T-helper 17 cell (primary cell): ENCODE measurements around the gene ANKRD40. TPM values are rescaled to one million over a fixed set of nuclear protein-coding genes. Genes with fewer than 3 reads are reported as not detected.
"Not testable (repeated sequence)": the region's sequence is repeated elsewhere in the genome, so short reads cannot be mapped to it uniquely, and the experiment has no call there.

Experiments used
- ATAC-seq: fragments of 150-1000 bp; cut with Tn5 transposase; 2 replicates; pipeline ENCODE4 v1.10.0; 2021; ENCODE audit warnings: mild to moderate bottlenecking, moderate library complexity
- DNase-seq, 3 donors: peaks; one replicate each; pipeline versions ENCODE4 v3.0.0 to v3.0.0-alpha.2; 2020 to 2021
- H3K9me3 ChIP-seq: one replicate; pipeline ENCODE4 v1.7.0; 2013; ENCODE audit warnings: low read length, mild to moderate bottlenecking; ENCODE audit not compliant: control insufficient read depth, poor library complexity, severe bottlenecking
- H3K27ac Mint-ChIP-seq: one replicate; pipeline ENCODE4 v1.8.0; 2022; ENCODE audit warnings: mild to moderate bottlenecking, moderate library complexity, mixed read lengths
- H3K27me3 Mint-ChIP-seq: one replicate; pipeline ENCODE4 v1.8.0; 2022; ENCODE audit warnings: mixed read lengths
- H3K36me3 Mint-ChIP-seq: one replicate; pipeline ENCODE4 v1.8.0; 2022; ENCODE audit warnings: low read depth, mixed read lengths
- H3K4me1 Mint-ChIP-seq: one replicate; pipeline ENCODE4 v1.8.0; 2022; ENCODE audit warnings: mild to moderate bottlenecking, mixed read lengths
- H3K4me3 Mint-ChIP-seq: one replicate; pipeline ENCODE4 v1.8.0; 2022; ENCODE audit warnings: mild to moderate bottlenecking, moderate library complexity, mixed read lengths
- total RNA-seq, 4 donors: library from RNA in 2 of 4; stranded (reverse) in 2 of 4; gene quantifications; one replicate each; pipeline ENCODE4 v1.2.3 and lab custom pipeline; 2022 to 2026

Gene ANKRD40
- total RNA-seq: 10 to 100 TPM; 24.3 to 25.6 TPM
- 45.9 to 80.3 reads per million in 2 donors for total RNA-seq (lab: John Stamatoyannopoulos, UW)

DNA sequence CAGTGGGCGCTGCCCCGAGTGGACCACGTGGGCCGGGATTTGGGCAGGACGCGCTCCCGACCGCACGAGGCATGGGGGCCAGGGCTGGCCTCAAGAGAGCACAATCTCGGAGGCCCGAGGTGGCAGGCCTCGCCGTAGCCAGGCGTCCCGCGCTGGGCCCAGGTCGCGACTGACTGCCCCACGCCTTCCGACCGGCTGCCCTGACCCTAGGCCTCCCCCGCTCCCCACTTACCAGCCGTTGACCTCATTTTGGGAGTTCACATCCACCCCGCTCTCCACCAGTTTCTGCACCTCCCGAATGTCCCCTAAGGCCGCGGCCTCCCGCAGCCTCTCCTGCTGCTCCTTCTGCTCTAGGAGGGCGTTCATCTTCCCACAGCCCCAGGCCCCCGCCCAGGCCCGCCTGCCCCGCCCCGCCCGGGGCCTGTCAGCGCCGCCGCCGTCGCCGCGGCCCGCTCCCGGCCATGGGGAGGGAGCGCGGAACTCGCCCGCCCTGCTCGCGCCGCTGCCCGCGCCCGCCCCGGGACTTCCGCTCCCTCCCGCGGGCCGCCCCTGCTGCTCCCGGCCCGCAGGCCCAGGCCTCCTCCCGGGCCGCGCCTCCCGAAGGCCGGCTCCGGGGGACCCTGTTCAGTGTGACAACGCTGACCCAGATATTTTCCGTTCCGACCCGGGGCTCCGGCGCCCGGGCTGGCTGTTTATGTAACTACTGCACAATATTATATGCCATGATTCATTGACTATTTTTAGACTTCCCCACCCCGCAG lies at the start of gene ANKRD40:
Gene ANKRD40 (minus strand): TSS at position 626 of the 761 bp plus-strand sequence. CDS start 260 bp downstream, at position 366.
- peak; percentile 87 for ATAC-seq
- H3K4me1 Mint-ChIP-seq: peaks cover 30% of the 10 kb centered on the region
- H3K4me3 Mint-ChIP-seq: peak within 1 kb of the TSS; percentile 94
- DNase-seq: peak; percentile 72 to 91 (median 84)
- H3K36me3 Mint-ChIP-seq: peaks cover 3% of the 10 kb centered on the region
- H3K27ac Mint-ChIP-seq: peak within 1 kb of the TSS; percentile 98
- H3K9me3 ChIP-seq: no peaks in the 10 kb centered on the region
- no peaks in the 10 kb centered on the region for H3K27me3 Mint-ChIP-seq

DNA sequence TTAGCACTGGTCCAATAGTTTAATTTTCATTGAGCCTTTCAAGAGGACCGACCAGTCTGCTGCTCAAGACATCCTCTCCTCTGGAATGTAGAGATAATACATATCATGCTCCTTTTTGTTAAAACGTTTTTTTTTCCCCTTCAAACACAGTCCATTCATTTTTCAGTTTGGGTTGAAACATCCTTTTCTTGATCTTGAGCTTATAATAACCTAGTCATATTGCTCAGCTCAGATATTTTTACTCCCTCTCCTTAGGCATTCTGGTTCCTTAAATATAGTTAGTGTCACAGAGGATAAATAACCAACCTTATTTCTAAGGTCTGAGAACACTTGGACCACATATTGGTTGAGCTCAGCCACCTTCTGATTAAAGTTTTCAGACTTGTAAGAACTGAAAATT lies 46.8 kb upstream of the ANKRD40 start:
- Mint-ChIP-seq H3K27ac (peak overlapping the region; percentile 51), H3K4me1 (peaks cover 9% of the 10 kb centered on the region), H3K36me3 (peaks cover 6% of the 10 kb centered on the region), H3K4me3 (peak overlapping the region; percentile 71), H3K27me3 (no peaks in the 10 kb centered on the region)
- ATAC-seq (no peak), DNase-seq (no peak)
- H3K9me3 ChIP-seq: no peaks in the 10 kb centered on the region

GRCh38 chr17:50749245-50749644 lies 41.5 kb upstream of the ANKRD40 start:
- Mint-ChIP-seq H3K27me3 (no peaks in the 10 kb centered on the region), H3K4me3 (no peak overlapping the region), H3K27ac (no peak overlapping the region), H3K36me3 (peaks cover 9% of the 10 kb centered on the region), H3K4me1 (peaks cover 4% of the 10 kb centered on the region)
- H3K9me3 ChIP-seq: no peaks in the 10 kb centered on the region
- ATAC-seq: no peak
- DNase-seq: no peak

GRCh38 chr17:50745631-50746030 lies 37.9 kb upstream of the ANKRD40 start:
- peaks cover 14% of the 10 kb centered on the region for H3K36me3 Mint-ChIP-seq
- no peak overlapping the region for H3K27ac Mint-ChIP-seq

DNA sequence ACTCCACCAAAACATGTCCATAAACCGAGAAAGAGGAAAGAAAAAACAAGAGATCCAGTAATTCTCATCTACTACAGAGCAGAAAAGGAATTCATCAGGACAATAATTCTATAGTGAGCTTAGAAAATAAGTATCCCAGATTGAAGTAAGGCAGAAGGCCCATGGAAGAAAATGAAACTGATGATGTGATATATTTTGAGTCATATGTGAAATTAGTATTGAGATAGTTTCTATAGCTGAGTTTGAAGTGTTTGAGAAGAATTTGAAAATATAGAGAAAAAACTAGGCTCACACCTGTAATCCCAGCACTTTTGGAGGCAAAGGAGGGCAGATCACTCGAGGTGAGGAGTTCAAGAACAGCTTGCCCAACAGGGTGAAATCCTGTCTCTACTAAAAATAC lies 31.4 kb upstream of the ANKRD40 start:
- Mint-ChIP-seq H3K27ac (peak overlapping the region; percentile 72), H3K27me3 (no peaks in the 10 kb centered on the region), H3K4me3 (no peak overlapping the region), H3K36me3 (peaks cover 9% of the 10 kb centered on the region), H3K4me1 (peaks cover 22% of the 10 kb centered on the region)
- H3K9me3 ChIP-seq: no peaks in the 10 kb centered on the region
- no peak for DNase-seq
- no peak for ATAC-seq

More at GRCh38 chr17:50745631-50746030, 37.9 kb upstream of the ANKRD40 start:
- no peak overlapping the region for H3K4me3 Mint-ChIP-seq
- ATAC-seq (no peak), DNase-seq (no peak)
- H3K4me1 Mint-ChIP-seq: peaks cover 4% of the 10 kb centered on the region
- no peaks in the 10 kb centered on the region for H3K27me3 Mint-ChIP-seq
- H3K9me3 ChIP-seq: no peaks in the 10 kb centered on the region

GRCh38 chr17:50737118-50737698 lies 29.5 kb upstream of the ANKRD40 start:
- DNase-seq: no peak
- H3K9me3 ChIP-seq: no peaks in the 10 kb centered on the region
- no peaks in the 10 kb centered on the region for H3K27me3 Mint-ChIP-seq
- H3K36me3 Mint-ChIP-seq: peaks cover 6% of the 10 kb centered on the region
- ATAC-seq: no peak
- peaks cover 22% of the 10 kb centered on the region for H3K4me1 Mint-ChIP-seq
- H3K27ac Mint-ChIP-seq: peak overlapping the region; percentile 80
- no peak overlapping the region for H3K4me3 Mint-ChIP-seq

GRCh38 chr17:50735287-50735686 lies 27.6 kb upstream of the ANKRD40 start:
- DNase-seq (no peak), ATAC-seq (no peak)
- H3K9me3 ChIP-seq: no peaks in the 10 kb centered on the region
- Mint-ChIP-seq H3K4me1 (peaks cover 32% of the 10 kb centered on the region), H3K27me3 (no peaks in the 10 kb centered on the region), H3K4me3 (peak overlapping the region; percentile 66), H3K27ac (no peak overlapping the region), H3K36me3 (peaks cover 4% of the 10 kb centered on the region)

DNA sequence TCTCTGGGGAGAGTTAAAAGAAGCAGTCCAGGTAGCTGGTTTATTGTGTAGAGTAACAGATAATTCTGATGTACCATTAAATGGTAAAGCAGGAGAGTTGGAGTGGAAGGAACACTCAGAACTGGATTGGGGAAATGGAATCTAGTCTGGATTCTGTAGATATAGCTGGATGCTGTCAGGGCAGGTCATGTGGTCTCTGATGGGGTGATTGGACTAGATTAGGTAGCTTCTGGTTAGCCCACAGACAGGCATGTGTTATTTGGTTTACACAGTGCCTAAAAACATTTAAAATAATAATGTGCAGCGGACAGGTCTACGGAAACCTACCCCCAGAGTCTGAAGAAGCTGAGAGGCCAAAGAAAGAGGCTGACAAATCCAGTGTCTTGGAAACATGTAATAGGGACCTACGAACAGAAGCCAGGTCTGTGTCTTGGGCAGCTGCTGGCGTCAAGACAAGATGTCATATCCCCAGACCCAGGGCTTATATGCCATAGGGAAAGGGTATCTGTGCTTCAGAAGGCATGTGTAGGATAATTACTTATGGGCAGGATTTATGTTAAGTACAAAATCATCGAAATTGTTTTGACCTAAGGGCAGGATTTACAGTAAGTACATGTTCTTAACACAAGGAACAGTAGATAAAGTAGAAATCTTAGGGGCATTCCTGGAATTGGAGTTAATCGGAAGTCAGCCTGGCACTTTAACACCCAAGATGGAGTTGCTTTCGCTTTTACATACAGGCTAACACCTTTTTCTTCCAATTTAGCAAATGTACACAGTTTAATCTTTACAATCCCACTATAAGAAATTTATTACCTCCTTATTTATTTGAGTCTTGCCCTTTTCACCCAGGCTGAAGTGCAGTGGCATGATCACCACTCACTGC lies 24.1 kb upstream of the ANKRD40 start:
- peak overlapping the region; percentile 33 for H3K4me3 Mint-ChIP-seq
- H3K4me1 Mint-ChIP-seq: peaks cover 34% of the 10 kb centered on the region
- H3K27me3 Mint-ChIP-seq: no peaks in the 10 kb centered on the region
- peak; percentile 28 for ATAC-seq
- no peak for DNase-seq
- H3K36me3 Mint-ChIP-seq: peaks cover 4% of the 10 kb centered on the region
- H3K27ac Mint-ChIP-seq: peak overlapping the region; percentile 70
- H3K9me3 ChIP-seq: no peaks in the 10 kb centered on the region

DNA sequence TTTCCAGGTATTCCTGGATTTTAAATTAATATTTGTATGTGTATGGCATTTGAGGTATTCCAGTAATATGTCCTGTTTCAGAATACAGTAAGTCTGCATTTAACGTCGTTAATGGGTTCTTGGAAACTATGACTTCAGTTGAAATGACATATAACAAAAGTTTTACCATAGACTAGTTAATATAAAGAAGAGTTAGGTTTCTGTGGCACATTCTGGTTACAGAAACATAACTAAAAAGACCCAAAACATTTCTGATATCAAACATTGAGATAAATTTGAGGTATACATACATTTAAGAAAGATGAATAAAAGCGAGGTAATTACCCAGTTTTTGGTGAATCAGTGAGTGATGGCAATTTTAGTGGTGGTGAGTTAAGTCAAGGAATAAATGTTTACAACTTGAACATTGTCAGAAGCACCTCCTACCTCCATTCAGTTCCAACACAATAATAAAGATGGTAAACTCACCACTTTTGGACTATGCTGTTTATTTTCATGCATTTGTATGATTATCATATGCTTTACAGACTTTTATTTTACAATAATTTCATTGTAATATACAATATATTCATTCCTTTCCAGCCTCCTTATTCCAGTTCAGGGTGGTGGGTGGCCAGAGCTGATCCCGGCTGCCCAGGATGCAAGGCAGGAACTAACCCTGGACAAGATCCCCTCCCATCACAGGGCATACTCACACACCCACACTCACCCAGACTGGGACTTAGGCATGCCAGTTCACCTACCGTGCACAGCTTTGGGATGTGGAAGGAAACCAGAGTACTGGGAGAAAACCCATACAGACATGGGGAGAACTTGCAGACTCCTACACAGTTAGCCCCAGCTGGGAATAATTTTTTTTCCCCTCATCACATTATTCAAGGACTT lies 21.4 kb upstream of the ANKRD40 start:
- DNase-seq (no peak), ATAC-seq (no peak)
- H3K36me3 Mint-ChIP-seq: peaks cover 2% of the 10 kb centered on the region
- H3K27ac Mint-ChIP-seq: peak overlapping the region; percentile 45
- no peaks in the 10 kb centered on the region for H3K9me3 ChIP-seq
- no peaks in the 10 kb centered on the region for H3K27me3 Mint-ChIP-seq
- H3K4me1 Mint-ChIP-seq: peaks cover 32% of the 10 kb centered on the region
- no peak overlapping the region for H3K4me3 Mint-ChIP-seq

GRCh38 chr17:50728112-50728429 lies 20.4 kb upstream of the ANKRD40 start:
- H3K9me3 ChIP-seq: no peaks in the 10 kb centered on the region
- H3K27me3 Mint-ChIP-seq: no peaks in the 10 kb centered on the region
- peaks cover 2% of the 10 kb centered on the region for H3K36me3 Mint-ChIP-seq
- no peak overlapping the region for H3K27ac Mint-ChIP-seq
- no peak overlapping the region for H3K4me3 Mint-ChIP-seq
- ATAC-seq: no peak
- peaks cover 36% of the 10 kb centered on the region for H3K4me1 Mint-ChIP-seq
- no peak for DNase-seq

- ATAC-seq (no peak), DNase-seq (no peak)
- H3K36me3 Mint-ChIP-seq: peaks cover 2% of the 10 kb centered on the region
- H3K9me3 ChIP-seq: no peaks in the 10 kb centered on the region
- peak overlapping the region; percentile 57 for H3K4me3 Mint-ChIP-seq
- H3K27ac Mint-ChIP-seq: peak overlapping the region; percentile 30
- H3K4me1 Mint-ChIP-seq: peaks cover 39% of the 10 kb centered on the region
- no peaks in the 10 kb centered on the region for H3K27me3 Mint-ChIP-seq
These were observed 18.3 kb upstream of the ANKRD40 start for GRCh38 chr17:50725769-50726655.

- H3K27me3 Mint-ChIP-seq, H3K9me3 ChIP-seq, DNase-seq, ATAC-seq, H3K36me3 Mint-ChIP-seq: not testable (repeated sequence)
- H3K4me1 Mint-ChIP-seq: peaks cover 40% of the 10 kb centered on the region
- H3K4me3 Mint-ChIP-seq: peak overlapping the region; percentile 50
- peak overlapping the region; percentile 24 for H3K27ac Mint-ChIP-seq
These were observed 16.9 kb upstream of the ANKRD40 start for GRCh38 chr17:50724622-50725021.
